ENCODE results near the gene CNOT6L.

- TF ChIP-seq EZH2 (IDR thresholded peaks at IDR 0.05; ENCODE audit: low read length) (no peak), CTCF (optimal IDR thresholded peaks at IDR 0.05 in 1 of 3, IDR thresholded peaks at IDR 0.05 in 1 of 3, conservative IDR thresholded peaks at IDR 0.05 in 1 of 3; ENCODE audit: extremely low read depth in 1 of 3, insufficient read depth in 2 of 3, low read length in 3 of 3) (no peak)
Observed at GRCh38 chr4:77703666-77704065, 115.5 kb downstream of the CNOT6L start.

Measured in keratinocyte (primary cell).